WTC11 (cell line): ENCODE data around the gene CACNB4. TPM values are rescaled to one million over a fixed set of nuclear protein-coding genes. Genes with fewer than 3 reads are reported as not detected.

Experiments
- ATAC-seq: fragments of 200-7000 bp; cut with Tn5 transposase; 2 replicates; pipeline ENCODE4 v1.10.0; 2021; ENCODE audit warnings: mild to moderate bottlenecking, moderate library complexity
- CTCF ChIA-PET: fragments of 300-600 bp; sonication (Branson Sonifier 250); formaldehyde crosslinking; loops from one replicate; lab custom pipeline; 2021; ENCODE audit warnings: antibody characterized with exemption; lab: Charles Lee
- POLR2A ChIA-PET: fragments of 350-600 bp; sonication (Branson Sonifier 250); formaldehyde crosslinking; loops from one replicate; lab custom pipeline; 2021; ENCODE audit warnings: antibody characterized with exemption; lab: Charles Lee
- DNase-seq: peaks from one replicate; pipeline ENCODE4 v3.0.0; 2021; ENCODE audit warnings: low spot score
- H3K27ac Mint-ChIP-seq: 2 replicates; pipeline ENCODE4 v1.8.0; 2021; ENCODE audit warnings: mixed read lengths
- H3K27me3 Mint-ChIP-seq: 2 replicates; pipeline ENCODE4 v1.8.0; 2021; ENCODE audit warnings: low read depth, mild to moderate bottlenecking, moderate library complexity, mixed read lengths
- H3K36me3 Mint-ChIP-seq: 2 replicates; pipeline ENCODE4 v1.8.0; 2021; ENCODE audit warnings: mixed read lengths
- H3K4me1 Mint-ChIP-seq: 2 replicates; pipeline ENCODE4 v1.8.0; 2022; ENCODE audit warnings: mixed read lengths
- H3K4me3 Mint-ChIP-seq: 2 replicates; pipeline ENCODE4 v1.8.0; 2021; ENCODE audit warnings: mild to moderate bottlenecking, moderate library complexity, mixed read lengths
- H3K9me3 Mint-ChIP-seq: 2 replicates; pipeline ENCODE4 v1.8.0; 2021; ENCODE audit warnings: mixed read lengths
- ATF1 ChIP-seq: sonication (generic); formaldehyde crosslinking; IDR thresholded peaks from 2 replicates; pipeline ENCODE4 v1.8.1; 2023; ENCODE audit warnings: mild to moderate bottlenecking, moderate library complexity, missing genetic modification reagents
- ATF3 ChIP-seq: sonication (generic); formaldehyde crosslinking; conservative IDR thresholded peaks from 2 replicates; pipeline ENCODE4 v1.8.1; 2022; ENCODE audit warnings: mild to moderate bottlenecking, missing genetic modification reagents
- CBFB ChIP-seq: sonication (generic); formaldehyde crosslinking; IDR thresholded peaks from 2 replicates; pipeline ENCODE4 v1.8.1; 2022; ENCODE audit warnings: mild to moderate bottlenecking, low read depth, missing genetic modification reagents
- CDX4 ChIP-seq: fragments of 250-450 bp; sonication (Bioruptor Pico); IDR thresholded peaks from 2 replicates; pipeline ENCODE4 v1.9.0; 2021; ENCODE audit warnings: moderate library complexity, mild to moderate bottlenecking, inconsistent platforms, borderline replicate concordance
- CREB1 ChIP-seq: sonication (generic); formaldehyde crosslinking; IDR thresholded peaks from 2 replicates; pipeline ENCODE4 v1.8.0; 2023; ENCODE audit warnings: mild to moderate bottlenecking, missing genetic modification reagents
- ESRRA ChIP-seq: sonication (generic); formaldehyde crosslinking; IDR thresholded peaks from 2 replicates; pipeline ENCODE4 v1.8.1; 2022; ENCODE audit warnings: mild to moderate bottlenecking, missing genetic modification reagents, borderline replicate concordance
- FOXJ3 ChIP-seq: sonication (generic); formaldehyde crosslinking; IDR thresholded peaks from 2 replicates; pipeline ENCODE4 v1.9.0; 2021; ENCODE audit warnings: missing genetic modification reagents, mild to moderate bottlenecking, borderline replicate concordance
- GRHL2 ChIP-seq: fragments of 250-450 bp; sonication (Bioruptor Pico); IDR thresholded peaks from 2 replicates; pipeline ENCODE4 v1.8.0; 2022; ENCODE audit warnings: mild to moderate bottlenecking, moderate library complexity; ENCODE audit not compliant: insufficient replicate concordance, severe bottlenecking
- IRF2 ChIP-seq: sonication (generic); formaldehyde crosslinking; IDR thresholded peaks from 2 replicates; pipeline ENCODE4 v1.8.0; 2022; ENCODE audit warnings: low read depth, missing genetic modification reagents, borderline replicate concordance
- JUN ChIP-seq: sonication (generic); formaldehyde crosslinking; IDR thresholded peaks from 2 replicates; pipeline ENCODE4 v1.8.0; 2023; ENCODE audit warnings: mild to moderate bottlenecking, missing genetic modification reagents
- KAT7 ChIP-seq: sonication (generic); formaldehyde crosslinking; IDR thresholded peaks from 2 replicates; pipeline ENCODE4 v1.8.1; 2023; ENCODE audit warnings: missing genetic modification reagents, mild to moderate bottlenecking, borderline replicate concordance
- MXD4 ChIP-seq: fragments of 250-450 bp; sonication (Bioruptor Pico); IDR thresholded peaks from 2 replicates; pipeline ENCODE4 v1.8.0; 2021; ENCODE audit warnings: mild to moderate bottlenecking, moderate library complexity, borderline replicate concordance
- NFE2L1 ChIP-seq: sonication (generic); formaldehyde crosslinking; IDR thresholded peaks from 2 replicates; pipeline ENCODE4 v1.8.1; 2023; ENCODE audit warnings: missing genetic modification reagents
- NR1H2 ChIP-seq: sonication (generic); formaldehyde crosslinking; IDR thresholded peaks from 2 replicates; pipeline ENCODE4 v1.9.0; 2021; ENCODE audit warnings: mild to moderate bottlenecking, moderate library complexity, missing genetic modification reagents
- SMAD3 ChIP-seq: sonication (generic); formaldehyde crosslinking; IDR thresholded peaks from 2 replicates; pipeline ENCODE4 v1.8.0; 2022; ENCODE audit warnings: missing genetic modification reagents, mild to moderate bottlenecking, borderline replicate concordance
- SP1 ChIP-seq: sonication (generic); formaldehyde crosslinking; conservative IDR thresholded peaks from 2 replicates; pipeline ENCODE4 v1.8.1; 2022; ENCODE audit warnings: missing genetic modification reagents
- TEAD4 ChIP-seq: sonication (generic); formaldehyde crosslinking; IDR thresholded peaks from 2 replicates; pipeline ENCODE4 v1.8.0; 2022; ENCODE audit warnings: mild to moderate bottlenecking, missing genetic modification reagents
- ZBTB21 ChIP-seq: sonication (generic); formaldehyde crosslinking; IDR thresholded peaks from 2 replicates; pipeline ENCODE4 v1.8.1; 2023; ENCODE audit warnings: mild to moderate bottlenecking, missing genetic modification reagents, borderline replicate concordance
- ZNF219 ChIP-seq: sonication (generic); formaldehyde crosslinking; IDR thresholded peaks from 2 replicates; pipeline ENCODE4 v1.8.0; 2023; ENCODE audit warnings: missing genetic modification reagents, mild to moderate bottlenecking, borderline replicate concordance
- ZNF263 ChIP-seq: sonication (generic); formaldehyde crosslinking; IDR thresholded peaks from 2 replicates; pipeline ENCODE4 v1.8.1; 2022; ENCODE audit warnings: low read depth, mild to moderate bottlenecking, moderate library complexity, missing genetic modification reagents
- ZSCAN18 ChIP-seq: fragments of 250-450 bp; sonication (Bioruptor Pico); IDR thresholded peaks from 2 replicates; pipeline ENCODE4 v2.1.2; 2022; ENCODE audit warnings: mild to moderate bottlenecking, moderate library complexity
- total RNA-seq: library from RNA; stranded (reverse); gene quantifications from 3 replicates; pipeline ENCODE4 v1.2.3, GENCODE V29; 2021
- TF ChIP-seq, protein P1 (sequence below): sonication (generic); formaldehyde crosslinking; IDR thresholded peaks from 2 replicates; pipeline ENCODE4 v1.8.0; 2022; ENCODE audit warnings: mild to moderate bottlenecking, missing genetic modification reagents
- TF ChIP-seq, protein P2 (sequence below): fragments of 250-450 bp; sonication (Bioruptor Pico); IDR thresholded peaks from 2 replicates; pipeline ENCODE4 v1.9.0; 2021; ENCODE audit warnings: mild to moderate bottlenecking
- TF ChIP-seq, protein P3 (sequence below): sonication (generic); formaldehyde crosslinking; IDR thresholded peaks from 2 replicates; pipeline ENCODE4 v1.8.0; 2023; ENCODE audit warnings: missing genetic modification reagents
- TF ChIP-seq, protein P4 (sequence below): fragments of 250-450 bp; sonication (Bioruptor Pico); conservative IDR thresholded peaks from 2 replicates; pipeline ENCODE4 v1.9.0; 2021; ENCODE audit warnings: mild to moderate bottlenecking

Gene CACNB4
- total RNA-seq, 1 experiment from 2014 or later = 4.7 TPM

- ChIA-PET POLR2A (no interaction called here), CTCF (interaction anchor here (1.3 to 1.4 kb wide), 2 partner anchors 8 to 10 kb away, joined by 3 to 4 read pairs; no protein-coding TSS in a partner anchor)
- H3K27ac Mint-ChIP-seq = no peak overlapping the region; the same call in 1 of the 2 replicates
- DNase-seq (no peak), ATAC-seq (no peak)
- peaks cover 23% of the 10 kb centered on the region for H3K4me1 Mint-ChIP-seq
- H3K36me3 Mint-ChIP-seq = peaks cover 27% of the 10 kb centered on the region
- H3K9me3 Mint-ChIP-seq = peaks cover 44% of the 10 kb centered on the region
- H3K4me3 Mint-ChIP-seq = no peak overlapping the region
- H3K27me3 Mint-ChIP-seq = no peaks in the 10 kb centered on the region
- TF ChIP-seq SMAD3 (CRISPR knock-in tag) (no peak), SP1 (no peak), ZNF263 (CRISPR knock-in tag) (no peak), ZBTB21 (CRISPR knock-in tag) (no peak), ZNF219 (CRISPR knock-in tag) (no peak), GRHL2 (CRISPR knock-in tag) (no peak), CDX4 (no peak), NFE2L1 (no peak), ESRRA (no peak), CBFB (CRISPR knock-in tag) (no peak), NR1H2 (CRISPR knock-in tag) (no peak), CREB1 (CRISPR knock-in tag) (no peak)
- TF ChIP-seq, protein P1, sequence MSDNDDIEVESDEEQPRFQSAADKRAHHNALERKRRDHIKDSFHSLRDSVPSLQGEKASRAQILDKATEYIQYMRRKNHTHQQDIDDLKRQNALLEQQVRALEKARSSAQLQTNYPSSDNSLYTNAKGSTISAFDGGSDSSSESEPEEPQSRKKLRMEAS = no peak
- TF ChIP-seq, protein P2, sequence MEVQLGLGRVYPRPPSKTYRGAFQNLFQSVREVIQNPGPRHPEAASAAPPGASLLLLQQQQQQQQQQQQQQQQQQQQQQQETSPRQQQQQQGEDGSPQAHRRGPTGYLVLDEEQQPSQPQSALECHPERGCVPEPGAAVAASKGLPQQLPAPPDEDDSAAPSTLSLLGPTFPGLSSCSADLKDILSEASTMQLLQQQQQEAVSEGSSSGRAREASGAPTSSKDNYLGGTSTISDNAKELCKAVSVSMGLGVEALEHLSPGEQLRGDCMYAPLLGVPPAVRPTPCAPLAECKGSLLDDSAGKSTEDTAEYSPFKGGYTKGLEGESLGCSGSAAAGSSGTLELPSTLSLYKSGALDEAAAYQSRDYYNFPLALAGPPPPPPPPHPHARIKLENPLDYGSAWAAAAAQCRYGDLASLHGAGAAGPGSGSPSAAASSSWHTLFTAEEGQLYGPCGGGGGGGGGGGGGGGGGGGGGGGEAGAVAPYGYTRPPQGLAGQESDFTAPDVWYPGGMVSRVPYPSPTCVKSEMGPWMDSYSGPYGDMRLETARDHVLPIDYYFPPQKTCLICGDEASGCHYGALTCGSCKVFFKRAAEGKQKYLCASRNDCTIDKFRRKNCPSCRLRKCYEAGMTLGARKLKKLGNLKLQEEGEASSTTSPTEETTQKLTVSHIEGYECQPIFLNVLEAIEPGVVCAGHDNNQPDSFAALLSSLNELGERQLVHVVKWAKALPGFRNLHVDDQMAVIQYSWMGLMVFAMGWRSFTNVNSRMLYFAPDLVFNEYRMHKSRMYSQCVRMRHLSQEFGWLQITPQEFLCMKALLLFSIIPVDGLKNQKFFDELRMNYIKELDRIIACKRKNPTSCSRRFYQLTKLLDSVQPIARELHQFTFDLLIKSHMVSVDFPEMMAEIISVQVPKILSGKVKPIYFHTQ (CRISPR knock-in tag) = no peak
- TF ChIP-seq, protein P3, sequence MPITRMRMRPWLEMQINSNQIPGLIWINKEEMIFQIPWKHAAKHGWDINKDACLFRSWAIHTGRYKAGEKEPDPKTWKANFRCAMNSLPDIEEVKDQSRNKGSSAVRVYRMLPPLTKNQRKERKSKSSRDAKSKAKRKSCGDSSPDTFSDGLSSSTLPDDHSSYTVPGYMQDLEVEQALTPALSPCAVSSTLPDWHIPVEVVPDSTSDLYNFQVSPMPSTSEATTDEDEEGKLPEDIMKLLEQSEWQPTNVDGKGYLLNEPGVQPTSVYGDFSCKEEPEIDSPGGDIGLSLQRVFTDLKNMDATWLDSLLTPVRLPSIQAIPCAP (CRISPR knock-in tag) = no peak
Measured at GRCh38 chr2:152055366-152056108, 43.3 kb downstream of the CACNB4 start.

DNA sequence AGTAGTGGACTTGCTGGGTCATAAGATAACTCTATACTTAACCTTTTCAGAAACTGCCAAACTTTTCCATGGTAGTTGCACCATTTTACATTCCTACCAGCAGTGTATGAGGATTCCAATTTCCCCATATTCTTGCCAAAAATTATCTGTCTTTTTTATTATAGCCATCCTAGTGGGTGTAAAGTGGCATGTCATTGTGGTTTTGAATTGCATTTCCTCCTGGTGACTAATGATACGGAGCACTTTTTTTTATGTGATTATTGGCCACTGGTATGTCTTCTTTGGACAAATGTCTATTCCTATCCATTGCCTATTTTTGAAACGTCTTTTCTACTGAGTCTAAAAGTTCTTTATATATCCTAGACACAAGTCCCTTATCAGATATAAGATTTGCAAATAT, 44.3 kb downstream of the CACNB4 start:
- Mint-ChIP-seq H3K36me3 (peaks cover 22% of the 10 kb centered on the region), H3K27ac (no peak overlapping the region), H3K4me1 (peaks cover 31% of the 10 kb centered on the region), H3K4me3 (no peak overlapping the region), H3K9me3 (peaks cover 37% of the 10 kb centered on the region), H3K27me3 (peaks cover 1% of the 10 kb centered on the region; the same call in 1 of the 2 replicates)
- ATAC-seq (no peak), DNase-seq (no peak)
- CTCF ChIA-PET = interaction anchor here (1.4 kb wide), 1 partner anchor 9 kb away, joined by 4 read pairs; no protein-coding TSS in a partner anchor
- POLR2A ChIA-PET = no interaction called here
- TF ChIP-seq ATF1 (CRISPR knock-in tag) (no peak), IRF2 (CRISPR knock-in tag) (no peak), ATF3 (no peak), KAT7 (CRISPR knock-in tag) (no peak), MXD4 (no peak), FOXJ3 (CRISPR knock-in tag) (no peak), TEAD4 (CRISPR knock-in tag) (no peak), CDX4 (no peak), JUN (no peak), ZSCAN18 (CRISPR knock-in tag) (no peak)
- TF ChIP-seq, protein P4, sequence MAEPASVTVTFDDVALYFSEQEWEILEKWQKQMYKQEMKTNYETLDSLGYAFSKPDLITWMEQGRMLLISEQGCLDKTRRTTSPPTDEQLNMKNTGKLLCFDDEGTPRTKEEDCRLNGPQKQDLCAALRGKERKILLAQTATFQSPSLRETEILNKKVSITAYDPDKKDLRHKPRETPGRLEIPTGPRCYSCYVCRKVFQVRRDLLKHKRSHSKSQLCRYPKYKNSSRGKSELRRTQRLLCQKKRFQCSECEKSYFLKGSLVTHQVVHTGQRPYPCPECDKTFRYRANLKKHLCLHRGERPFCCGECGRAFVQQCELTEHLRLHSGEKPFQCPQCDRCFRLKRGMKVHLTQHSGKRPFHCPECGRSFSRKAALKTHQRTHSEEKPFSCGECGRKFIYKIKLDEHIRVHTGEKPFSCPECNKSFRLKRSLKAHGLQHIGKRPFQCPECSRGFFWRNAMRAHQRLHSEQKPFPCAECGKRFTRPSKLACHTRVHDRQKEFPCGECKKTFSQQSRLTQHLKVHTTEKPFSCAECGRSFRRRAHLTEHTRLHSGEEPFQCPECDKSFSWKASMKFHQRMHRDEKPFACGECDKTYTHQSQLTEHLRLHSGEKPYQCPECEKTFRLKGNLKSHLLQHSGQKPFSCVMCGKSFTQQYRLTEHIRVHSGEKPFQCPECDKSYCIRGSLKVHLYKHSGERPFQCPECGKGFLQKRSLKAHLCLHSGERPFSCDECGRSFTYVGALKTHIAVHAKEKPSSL = no peak
